ENCODE results near the gene CUTC.

- TF ChIP-seq EZH2 (IDR thresholded peaks at IDR 0.05; ENCODE audit: borderline replicate concordance, low read depth, low read length, severe bottlenecking) (no peak), POLR2A (IDR thresholded peaks at IDR 0.05; ENCODE audit: low read depth, low read length) (no peak), CTCF (IDR thresholded peaks at IDR 0.05; ENCODE audit: extremely low read depth in 1 of 2, insufficient read depth in 1 of 2, low read depth in 1 of 2, low read length in 2 of 2) (no peak), MYC (IDR thresholded peaks at IDR 0.05; ENCODE audit: low read depth, low read length) (no peak)
These were observed 66.9 kb downstream of the CUTC start for GRCh38 chr10:99798920-99799319.
